Panc1 (cell line): Measurements from ENCODE around the gene GJB1. TPM values are rescaled to one million over a fixed set of nuclear protein-coding genes. Genes with fewer than 3 reads are reported as not detected.

Source experiments
- ATAC-seq: fragments of 200-7000 bp; cut with Tn5 transposase; 2 replicates; pipeline ENCODE4 v1.9.1; 2020; ENCODE audit warnings: mild to moderate bottlenecking, moderate library complexity
- BruUV-seq: library from RNA; stranded (reverse); fragments of 400-500 nt; replicated peaks from 2 replicates; lab custom pipeline; 2021; lab: Mats Ljungman, UMichigan
- CTCF ChIA-PET: fragments of 300-600 bp; sonication (Branson Sonifier 250); formaldehyde crosslinking; loops from one replicate; lab custom pipeline; 2022; ENCODE audit warnings: antibody characterized with exemption; lab: Charles Lee
- POLR2A ChIA-PET: fragments of 300-600 bp; sonication (Branson Sonifier 250); formaldehyde crosslinking; loops from one replicate; lab custom pipeline; 2022; ENCODE audit warnings: antibody characterized with exemption; lab: Charles Lee
- DNase-seq: peaks from one replicate; pipeline ENCODE4 v3.0.0-alpha.2; 2010; ENCODE audit warnings: low read depth, low spot score
- H3K27ac ChIP-seq: 2 replicates; pipeline ENCODE4 v1.5.1; 2011; ENCODE audit warnings: mild to moderate bottlenecking, low read length, inconsistent platforms
- H3K27me3 ChIP-seq: fragments of 200-500 bp; sonication (Bioruptor generic); 2 replicates; pipeline ENCODE4 v1.6.0; 2014; ENCODE audit warnings: low read length, inconsistent platforms; ENCODE audit not compliant: control insufficient read depth, insufficient read depth
- H3K36me3 ChIP-seq: fragments of 200-500 bp; sonication (Bioruptor generic); 2 replicates; pipeline ENCODE4 v1.5.1; 2014; ENCODE audit warnings: inconsistent platforms, mild to moderate bottlenecking, low read length, moderate library complexity; ENCODE audit not compliant: control insufficient read depth, insufficient read depth
- H3K4me1 ChIP-seq: 2 replicates; pipeline ENCODE4 v1.5.1; 2011; ENCODE audit warnings: inconsistent platforms, mild to moderate bottlenecking, low read length, moderate library complexity; ENCODE audit not compliant: control insufficient read depth, insufficient read depth
- H3K4me3 ChIP-seq, 2 experiments: 2 replicates each; pipeline ENCODE4 v1.5.1; 2011 to 2012; ENCODE audit warnings: low read depth in 2 of 2, low read length in 2 of 2, mild to moderate bottlenecking in 2 of 2, inconsistent platforms in 1 of 2, moderate library complexity in 1 of 2
- H3K9me3 ChIP-seq: fragments of 200-500 bp; sonication (Bioruptor generic); 2 replicates; pipeline ENCODE4 v1.5.1; 2014; ENCODE audit warnings: low read depth, mild to moderate bottlenecking, inconsistent platforms, low read length, moderate library complexity; ENCODE audit not compliant: control insufficient read depth, insufficient read depth
- POLR2AphosphoS5 ChIP-seq: IDR thresholded peaks from 2 replicates; pipeline ENCODE4 v1.6.1; 2012; ENCODE audit warnings: mild to moderate bottlenecking, low read depth, low read length, moderate library complexity
- SIN3A ChIP-seq: IDR thresholded peaks from 2 replicates; pipeline ENCODE4 v1.6.1; 2012; ENCODE audit warnings: low read depth, mild to moderate bottlenecking, low read length, moderate library complexity, borderline replicate concordance; ENCODE audit not compliant: insufficient read depth
- TCF7L2 ChIP-seq: IDR thresholded peaks from 2 replicates; pipeline ENCODE4 v1.6.1; 2011; ENCODE audit warnings: mild to moderate bottlenecking, low read depth, low read length, inconsistent platforms
- in situ Hi-C: cut with HindIII; loops from 2 replicates; pipeline ENCODE4 v1.10.0; 2016; ENCODE audit warnings: low sequenced_read_pairs, low pct_unique_long_range_greater_than_20kb
- intact Hi-C: fragments of 100-400 bp; cut with micrococcal nuclease; formaldehyde crosslinking; loops from one replicate; pipeline ENCODE4 v1.10.0; 2022; ENCODE audit not compliant: unreplicated experiment
- total RNA-seq: library from RNA; stranded (reverse); gene quantifications from one replicate; pipeline ENCODE4 v1.2.1, GENCODE V29; 2021; ENCODE audit not compliant: unreplicated experiment
- TF ChIP-seq, protein P1 (sequence below): fragments of 450-650 bp; IDR thresholded peaks from 2 replicates; pipeline ENCODE4 v1.5.1; 2017; ENCODE audit warnings: mild to moderate bottlenecking
- TF ChIP-seq, protein P2 (sequence below), 2 experiments: IDR thresholded peaks; 2 replicates each; pipeline ENCODE4 v1.6.1; 2011 to 2012; ENCODE audit warnings: low read depth in 2 of 2, control low read depth in 1 of 2, low read length in 1 of 2, mild to moderate bottlenecking in 1 of 2, moderate library complexity in 1 of 2; ENCODE audit not compliant: insufficient read depth in 1 of 2

The GJB1 gene
- total RNA-seq, 1 experiment from 2014 or later = 0.28 TPM

DNA sequence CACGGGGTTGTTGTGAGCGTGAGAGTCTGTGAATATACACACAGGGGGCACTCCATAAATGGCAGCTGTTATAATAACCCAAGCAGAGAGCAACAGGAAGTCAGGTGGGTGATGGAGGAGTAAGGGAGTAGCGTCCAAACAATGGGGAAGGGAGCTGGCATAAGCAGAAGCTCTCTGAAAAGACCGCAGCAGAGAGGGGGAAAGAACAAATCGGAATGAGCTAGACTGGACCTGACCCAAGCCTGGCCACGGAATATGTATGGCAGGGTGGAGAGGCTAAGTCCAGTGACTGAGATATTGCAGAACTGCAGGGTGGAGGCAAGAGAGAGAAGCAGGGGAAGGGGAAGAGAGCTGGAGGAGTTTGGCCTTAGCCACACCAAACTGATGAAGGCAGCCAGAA is 6.5 kb upstream of the GJB1 start:
- ATAC-seq (no peak), DNase-seq (no peak)
- H3K4me1 ChIP-seq = no peaks in the 10 kb centered on the region
- CTCF ChIA-PET = no interaction called here
- POLR2A ChIA-PET = no interaction called here
- in situ Hi-C loops (no loop called here), intact Hi-C loops (no loop called here)
- no peak overlapping the region for H3K4me3 ChIP-seq
- H3K27ac ChIP-seq = no peak overlapping the region
- no peak for TF ChIP-seq TCF7L2
- no peak for TF ChIP-seq SIN3A
- TF ChIP-seq, protein P1, sequence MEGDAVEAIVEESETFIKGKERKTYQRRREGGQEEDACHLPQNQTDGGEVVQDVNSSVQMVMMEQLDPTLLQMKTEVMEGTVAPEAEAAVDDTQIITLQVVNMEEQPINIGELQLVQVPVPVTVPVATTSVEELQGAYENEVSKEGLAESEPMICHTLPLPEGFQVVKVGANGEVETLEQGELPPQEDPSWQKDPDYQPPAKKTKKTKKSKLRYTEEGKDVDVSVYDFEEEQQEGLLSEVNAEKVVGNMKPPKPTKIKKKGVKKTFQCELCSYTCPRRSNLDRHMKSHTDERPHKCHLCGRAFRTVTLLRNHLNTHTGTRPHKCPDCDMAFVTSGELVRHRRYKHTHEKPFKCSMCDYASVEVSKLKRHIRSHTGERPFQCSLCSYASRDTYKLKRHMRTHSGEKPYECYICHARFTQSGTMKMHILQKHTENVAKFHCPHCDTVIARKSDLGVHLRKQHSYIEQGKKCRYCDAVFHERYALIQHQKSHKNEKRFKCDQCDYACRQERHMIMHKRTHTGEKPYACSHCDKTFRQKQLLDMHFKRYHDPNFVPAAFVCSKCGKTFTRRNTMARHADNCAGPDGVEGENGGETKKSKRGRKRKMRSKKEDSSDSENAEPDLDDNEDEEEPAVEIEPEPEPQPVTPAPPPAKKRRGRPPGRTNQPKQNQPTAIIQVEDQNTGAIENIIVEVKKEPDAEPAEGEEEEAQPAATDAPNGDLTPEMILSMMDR = no peak
- TF ChIP-seq POLR2AphosphoS5 = no peak
- TF ChIP-seq, protein P2, sequence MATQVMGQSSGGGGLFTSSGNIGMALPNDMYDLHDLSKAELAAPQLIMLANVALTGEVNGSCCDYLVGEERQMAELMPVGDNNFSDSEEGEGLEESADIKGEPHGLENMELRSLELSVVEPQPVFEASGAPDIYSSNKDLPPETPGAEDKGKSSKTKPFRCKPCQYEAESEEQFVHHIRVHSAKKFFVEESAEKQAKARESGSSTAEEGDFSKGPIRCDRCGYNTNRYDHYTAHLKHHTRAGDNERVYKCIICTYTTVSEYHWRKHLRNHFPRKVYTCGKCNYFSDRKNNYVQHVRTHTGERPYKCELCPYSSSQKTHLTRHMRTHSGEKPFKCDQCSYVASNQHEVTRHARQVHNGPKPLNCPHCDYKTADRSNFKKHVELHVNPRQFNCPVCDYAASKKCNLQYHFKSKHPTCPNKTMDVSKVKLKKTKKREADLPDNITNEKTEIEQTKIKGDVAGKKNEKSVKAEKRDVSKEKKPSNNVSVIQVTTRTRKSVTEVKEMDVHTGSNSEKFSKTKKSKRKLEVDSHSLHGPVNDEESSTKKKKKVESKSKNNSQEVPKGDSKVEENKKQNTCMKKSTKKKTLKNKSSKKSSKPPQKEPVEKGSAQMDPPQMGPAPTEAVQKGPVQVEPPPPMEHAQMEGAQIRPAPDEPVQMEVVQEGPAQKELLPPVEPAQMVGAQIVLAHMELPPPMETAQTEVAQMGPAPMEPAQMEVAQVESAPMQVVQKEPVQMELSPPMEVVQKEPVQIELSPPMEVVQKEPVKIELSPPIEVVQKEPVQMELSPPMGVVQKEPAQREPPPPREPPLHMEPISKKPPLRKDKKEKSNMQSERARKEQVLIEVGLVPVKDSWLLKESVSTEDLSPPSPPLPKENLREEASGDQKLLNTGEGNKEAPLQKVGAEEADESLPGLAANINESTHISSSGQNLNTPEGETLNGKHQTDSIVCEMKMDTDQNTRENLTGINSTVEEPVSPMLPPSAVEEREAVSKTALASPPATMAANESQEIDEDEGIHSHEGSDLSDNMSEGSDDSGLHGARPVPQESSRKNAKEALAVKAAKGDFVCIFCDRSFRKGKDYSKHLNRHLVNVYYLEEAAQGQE (IDR thresholded peaks at IDR 0.05; ENCODE audit: insufficient read depth in 1 of 2, low read depth in 2 of 2, low read length in 1 of 2) = no peak
- no peaks in the 10 kb centered on the region for H3K27me3 ChIP-seq
- H3K36me3 ChIP-seq = no peaks in the 10 kb centered on the region
- H3K9me3 ChIP-seq = no peaks in the 10 kb centered on the region
- no TSS peak for BruUV-seq

DNA sequence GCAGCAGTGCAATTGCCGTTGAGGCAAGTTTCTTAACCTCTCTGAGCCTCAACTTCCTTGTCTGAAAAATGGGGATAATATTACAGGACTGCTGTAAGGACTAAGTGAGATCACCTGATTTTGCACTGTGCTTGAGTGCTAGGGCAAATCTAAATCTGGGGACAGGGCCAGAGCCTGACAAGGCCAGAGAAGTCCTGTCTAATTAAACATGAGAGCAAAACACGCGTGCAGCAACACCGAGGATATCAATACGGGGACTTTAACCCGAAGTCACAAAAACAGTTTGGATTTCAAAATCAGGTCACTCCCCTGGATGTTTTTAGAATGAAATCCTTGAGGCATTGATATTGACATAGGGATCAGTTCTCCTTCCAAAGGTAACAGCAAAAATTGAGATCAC is 5.7 kb upstream of the GJB1 start:
- DNase-seq (no peak), ATAC-seq (no peak)
- Histone ChIP-seq H3K4me1 (no peaks in the 10 kb centered on the region), H3K4me3 (no peak overlapping the region), H3K9me3 (no peaks in the 10 kb centered on the region), H3K27me3 (no peaks in the 10 kb centered on the region), H3K36me3 (no peaks in the 10 kb centered on the region), H3K27ac (no peak overlapping the region)
- in situ Hi-C loops (no loop called here), intact Hi-C loops (no loop called here)
- TF ChIP-seq, protein P1 = no peak
- TF ChIP-seq SIN3A (no peak), POLR2AphosphoS5 (no peak), TCF7L2 (no peak)
- TF ChIP-seq, protein P2 (IDR thresholded peaks at IDR 0.05; ENCODE audit: insufficient read depth in 1 of 2, low read depth in 2 of 2, low read length in 1 of 2) = no peak
- ChIA-PET CTCF (no interaction called here), POLR2A (no interaction called here)
- BruUV-seq = no TSS peak
